ENCODE results near the gene TNFRSF14.

Gene TNFRSF14

DNA sequence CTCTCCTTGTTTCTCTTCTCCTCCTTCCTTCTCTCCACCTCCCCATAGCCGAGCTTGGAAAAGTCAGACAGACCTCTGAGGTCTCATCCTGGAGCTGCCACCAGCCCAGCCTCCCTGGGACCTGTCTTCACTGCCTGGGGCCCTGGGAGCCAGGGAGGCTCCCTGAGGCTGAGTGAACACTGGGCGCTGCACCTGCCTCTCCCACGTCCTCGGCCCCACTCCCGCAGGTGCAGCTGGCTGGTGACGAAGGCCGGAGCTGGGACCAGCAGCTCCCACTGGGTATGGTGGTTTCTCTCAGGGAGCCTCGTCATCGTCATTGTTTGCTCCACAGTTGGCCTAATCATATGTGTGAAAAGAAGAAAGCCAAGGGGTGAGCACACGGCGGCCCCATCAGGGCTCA lies 5.3 kb downstream of the TNFRSF14 start:
- TF ChIP-seq GATA3 (IDR thresholded peaks at IDR 0.05; ENCODE audit: low read depth, low read length), result no peak
- TF ChIP-seq GATA2 (IDR thresholded peaks at IDR 0.05; ENCODE audit: low read depth, low read length), result no peak

DNA sequence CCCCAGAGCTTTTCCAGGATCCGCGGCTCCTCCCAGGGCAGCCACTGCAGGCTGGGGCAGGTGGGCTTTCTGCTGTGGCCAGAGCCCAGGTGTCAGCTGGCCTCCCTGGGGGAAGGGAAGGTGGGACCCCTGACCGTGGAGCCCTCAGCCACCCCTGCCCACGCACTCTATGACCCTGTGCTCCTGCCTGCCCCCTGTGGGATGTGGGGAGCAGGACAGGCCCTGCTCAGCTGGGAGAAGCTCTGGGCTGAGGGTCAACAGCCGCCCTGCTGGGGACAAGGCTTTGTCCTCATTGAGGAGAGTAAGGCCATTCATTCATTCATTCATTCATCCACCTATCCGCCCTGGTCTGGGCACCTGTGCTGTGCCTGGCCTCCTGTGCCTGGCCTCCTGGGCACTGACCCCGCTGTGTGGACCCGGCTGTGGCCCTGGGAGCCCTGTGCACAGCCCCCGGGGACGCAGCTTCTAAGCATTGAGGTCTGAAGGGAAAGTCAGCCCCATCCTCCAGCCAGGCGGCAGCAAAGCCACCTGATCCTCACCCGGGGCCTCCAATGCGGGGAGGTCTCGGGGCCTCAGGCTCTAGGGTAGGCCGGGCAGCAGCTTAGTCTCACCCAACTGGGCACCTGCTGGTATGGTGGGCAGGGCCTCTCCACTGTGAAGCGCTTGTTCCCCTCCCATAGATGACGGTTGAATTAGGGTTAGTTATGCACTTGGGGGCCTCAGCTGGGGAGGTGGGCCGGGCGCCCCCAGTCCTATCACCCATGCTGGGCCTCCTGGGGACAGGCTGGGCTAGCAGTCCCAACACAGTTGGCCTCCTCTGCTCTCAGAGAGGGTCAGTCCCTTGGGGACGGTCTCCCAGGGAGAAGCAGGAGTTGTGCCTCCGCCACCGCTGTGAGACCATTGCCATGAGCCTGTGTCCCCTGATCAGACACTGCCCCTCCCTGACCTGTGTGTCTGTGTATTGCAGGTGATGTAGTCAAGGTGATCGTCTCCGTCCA lies 6.0 kb downstream of the TNFRSF14 start:
- TF ChIP-seq GATA3 (IDR thresholded peaks at IDR 0.05; ENCODE audit: low read depth, low read length), result no peak
- no peak for TF ChIP-seq GATA2 (IDR thresholded peaks at IDR 0.05; ENCODE audit: low read depth, low read length)

DNA sequence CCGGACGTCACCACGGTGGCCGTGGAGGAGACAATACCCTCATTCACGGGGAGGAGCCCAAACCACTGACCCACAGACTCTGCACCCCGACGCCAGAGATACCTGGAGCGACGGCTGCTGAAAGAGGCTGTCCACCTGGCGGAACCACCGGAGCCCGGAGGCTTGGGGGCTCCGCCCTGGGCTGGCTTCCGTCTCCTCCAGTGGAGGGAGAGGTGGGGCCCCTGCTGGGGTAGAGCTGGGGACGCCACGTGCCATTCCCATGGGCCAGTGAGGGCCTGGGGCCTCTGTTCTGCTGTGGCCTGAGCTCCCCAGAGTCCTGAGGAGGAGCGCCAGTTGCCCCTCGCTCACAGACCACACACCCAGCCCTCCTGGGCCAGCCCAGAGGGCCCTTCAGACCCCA lies 7.0 kb downstream of the TNFRSF14 start:
- TF ChIP-seq GATA2 (IDR thresholded peaks at IDR 0.05; ENCODE audit: low read depth, low read length) (no peak), GATA3 (IDR thresholded peaks at IDR 0.05; ENCODE audit: low read depth, low read length) (no peak)

DNA sequence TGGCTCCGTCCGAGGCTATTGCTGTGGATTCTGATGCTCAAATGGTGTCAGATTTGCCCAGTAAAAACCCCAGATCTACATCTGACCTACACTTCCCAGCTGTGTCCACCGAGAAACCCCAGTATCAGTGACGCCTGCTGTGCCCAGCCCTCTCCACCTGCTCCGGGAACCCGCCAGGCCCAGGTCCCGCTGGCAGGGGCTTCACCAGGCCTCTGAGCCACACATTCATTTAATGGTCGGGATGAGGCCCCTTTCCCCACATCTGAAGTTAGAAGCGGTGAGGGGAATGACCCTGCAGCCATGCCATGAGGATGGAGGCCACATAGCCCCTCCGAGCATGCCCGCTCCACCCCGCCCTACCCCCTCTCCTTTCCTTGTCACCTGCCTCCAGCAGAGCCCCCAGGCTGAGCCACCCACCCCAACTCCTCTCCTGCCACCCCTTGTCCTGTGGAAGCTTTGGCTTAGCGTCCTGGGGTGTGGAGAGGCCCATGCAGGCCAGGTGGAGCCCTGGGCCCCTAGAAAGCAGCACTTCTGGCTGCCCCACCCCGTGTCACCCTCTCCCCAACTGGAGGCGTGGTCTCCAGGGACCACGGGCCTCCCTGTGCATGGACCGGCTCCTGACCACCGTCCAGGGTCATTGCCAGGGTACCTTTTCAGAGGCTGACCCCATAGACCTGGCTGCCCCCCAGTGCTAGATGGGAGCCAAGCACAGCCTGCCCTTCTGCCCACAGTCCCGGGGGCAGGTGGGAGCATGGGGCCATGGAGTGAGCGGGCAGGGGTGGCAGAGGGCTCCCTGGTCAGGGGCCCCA lies 8.0 kb downstream of the TNFRSF14 start:
- TF ChIP-seq GATA2 (IDR thresholded peaks at IDR 0.05; ENCODE audit: low read depth, low read length) (no peak), GATA3 (IDR thresholded peaks at IDR 0.05; ENCODE audit: low read depth, low read length) (no peak)

DNA sequence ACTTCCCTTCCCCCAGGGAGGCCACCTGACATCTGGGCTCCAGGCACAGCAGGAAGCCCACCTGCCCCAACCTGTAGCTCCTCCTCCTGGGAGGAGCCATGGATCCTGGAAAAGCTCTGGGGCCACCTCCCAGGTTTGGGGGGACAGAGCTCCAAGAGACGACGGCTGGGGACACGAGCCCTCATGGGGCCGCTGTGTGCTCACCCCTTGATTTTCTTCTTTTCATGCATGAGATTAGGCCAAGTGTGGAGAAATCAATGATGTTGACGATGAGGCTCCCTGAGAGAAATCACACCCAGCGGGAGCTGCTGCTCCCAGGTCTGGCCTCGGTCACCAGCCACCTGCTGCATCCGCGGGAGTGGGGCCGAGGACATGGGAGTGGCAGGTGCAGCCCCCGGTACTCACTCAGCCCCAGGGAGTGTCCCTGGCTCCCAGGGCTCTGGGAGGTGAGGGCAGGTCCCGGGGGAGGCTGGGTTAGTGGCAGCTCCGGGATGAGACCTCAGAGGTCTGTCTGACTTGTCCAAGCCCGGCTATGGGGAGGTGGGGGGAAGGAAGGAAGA lies 8.7 kb downstream of the TNFRSF14 start:
- TF ChIP-seq GATA2 (IDR thresholded peaks at IDR 0.05; ENCODE audit: low read depth, low read length) (no peak), GATA3 (IDR thresholded peaks at IDR 0.05; ENCODE audit: low read depth, low read length) (no peak)

DNA sequence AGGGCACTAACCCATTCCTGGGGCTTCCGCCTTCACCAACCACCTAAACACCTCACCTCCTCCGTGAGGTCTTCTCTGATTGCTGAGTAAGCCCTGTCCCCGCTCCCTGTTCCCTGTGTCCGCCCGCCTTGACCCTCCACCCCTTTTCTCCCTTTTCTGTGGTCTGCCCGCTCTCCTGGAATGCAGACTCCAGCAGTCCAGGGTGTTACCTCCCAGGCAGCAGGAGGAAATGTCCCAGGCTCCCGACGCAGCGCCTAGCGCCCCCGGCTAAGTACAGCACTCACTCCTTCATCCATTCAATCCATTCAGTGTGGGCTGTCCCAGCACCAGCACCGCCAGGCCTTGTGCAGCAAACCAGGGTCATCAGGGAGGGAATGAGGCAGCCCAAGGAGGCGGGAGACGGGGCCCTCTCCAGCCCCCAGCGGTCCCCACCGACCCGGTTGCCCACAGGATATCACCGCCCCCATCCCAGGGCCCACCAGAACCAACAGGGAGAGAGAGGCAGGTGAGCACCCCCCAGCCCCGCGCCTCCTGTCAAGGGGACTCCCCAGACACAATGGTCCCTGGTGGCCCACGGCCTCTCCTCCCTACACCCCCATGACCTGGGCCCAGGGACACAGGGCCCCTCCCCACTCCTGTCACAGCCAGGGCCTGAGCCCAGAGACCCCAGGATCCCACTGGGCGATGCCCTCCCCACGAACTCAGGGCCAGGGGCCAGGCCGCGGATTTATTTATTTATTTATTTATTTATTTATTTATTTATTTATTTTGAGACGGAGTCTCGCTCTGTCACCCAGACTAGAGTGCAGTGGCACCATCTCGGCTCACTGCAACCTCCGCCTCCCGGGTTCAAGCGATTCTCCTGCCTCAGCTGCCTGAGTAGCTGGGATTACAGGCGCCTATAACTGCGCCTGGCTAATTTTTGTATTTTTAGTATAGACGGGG lies 10.2 kb downstream of the TNFRSF14 start:
- no peak for TF ChIP-seq GATA2 (IDR thresholded peaks at IDR 0.05; ENCODE audit: low read depth, low read length)
- TF ChIP-seq GATA3 (IDR thresholded peaks at IDR 0.05; ENCODE audit: low read depth, low read length), result no peak

DNA sequence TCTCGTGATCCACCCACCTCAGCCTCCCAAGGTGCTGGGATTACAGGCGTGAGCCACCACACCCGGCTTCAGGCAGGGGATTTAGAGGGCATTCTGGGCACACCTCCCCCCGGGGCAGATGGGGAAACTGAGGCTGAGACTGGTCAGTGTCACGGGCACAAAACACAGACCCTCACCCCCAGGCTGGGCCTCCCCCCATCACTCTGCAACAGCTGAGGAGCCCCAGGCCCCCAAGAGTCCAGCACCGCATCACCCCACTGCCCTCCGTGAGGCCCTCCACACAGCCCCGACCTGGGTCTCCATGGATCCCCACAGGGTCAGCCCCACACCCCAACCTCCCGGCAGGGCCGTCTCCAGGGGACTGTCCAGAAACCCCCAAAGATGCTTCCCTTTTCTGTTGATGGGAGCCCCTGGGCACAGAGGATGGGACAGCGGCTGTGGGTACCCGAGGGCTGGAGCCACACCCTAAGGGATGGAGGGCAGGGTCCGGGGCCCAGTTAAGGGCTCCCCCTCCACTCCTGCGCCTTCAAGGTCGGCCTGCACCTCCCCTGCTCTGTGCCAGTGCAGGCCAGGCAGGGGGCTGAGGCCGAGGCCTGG lies 11.0 kb downstream of the TNFRSF14 start:
- TF ChIP-seq GATA2 (IDR thresholded peaks at IDR 0.05; ENCODE audit: low read depth, low read length) (no peak), GATA3 (IDR thresholded peaks at IDR 0.05; ENCODE audit: low read depth, low read length) (no peak)

DNA sequence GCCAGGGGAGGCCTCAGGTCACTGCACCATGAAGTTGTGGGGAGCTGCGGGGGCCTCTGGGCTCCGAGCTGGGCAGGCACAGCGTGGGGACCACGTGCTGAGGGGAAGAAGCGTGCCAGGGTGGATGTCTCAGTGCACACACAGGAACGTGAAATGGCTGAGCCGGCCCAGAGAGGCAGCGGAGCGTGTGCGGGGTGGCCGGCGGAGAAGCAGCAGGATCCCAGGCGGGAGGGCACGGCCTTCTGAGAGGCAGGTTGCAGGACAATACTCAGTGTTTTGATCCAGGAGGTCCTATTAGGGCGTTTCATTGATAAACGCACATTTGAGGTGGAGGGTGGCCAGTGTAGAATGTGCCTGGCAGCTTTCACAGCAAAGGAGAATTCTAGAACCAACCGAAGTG lies 12.9 kb downstream of the TNFRSF14 start:
- TF ChIP-seq GATA3 (IDR thresholded peaks at IDR 0.05; ENCODE audit: low read depth, low read length) (no peak), GATA2 (IDR thresholded peaks at IDR 0.05; ENCODE audit: low read depth, low read length) (no peak)

DNA sequence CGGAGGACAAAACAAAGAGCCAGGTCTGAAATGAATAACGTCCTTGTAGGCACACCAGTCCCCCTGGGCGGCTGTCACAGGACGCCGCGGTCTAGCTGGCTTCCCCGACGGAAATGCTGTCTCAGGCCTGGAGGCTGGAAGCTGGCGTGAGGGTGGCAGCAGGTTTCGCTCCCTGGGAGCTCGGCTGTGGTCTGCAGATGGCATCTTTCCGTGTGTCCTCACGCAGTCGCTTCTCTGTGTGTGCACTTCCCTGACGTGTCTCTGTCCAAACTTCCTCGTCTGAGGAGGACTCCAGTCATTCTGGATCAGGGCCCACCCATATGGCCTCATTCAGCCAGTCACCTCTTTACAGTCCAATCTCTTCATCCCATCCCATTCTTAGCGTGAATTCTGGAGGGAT lies 14.2 kb downstream of the TNFRSF14 start:
- TF ChIP-seq GATA3 (IDR thresholded peaks at IDR 0.05; ENCODE audit: low read depth, low read length) (no peak), GATA2 (IDR thresholded peaks at IDR 0.05; ENCODE audit: low read depth, low read length) (no peak)

DNA sequence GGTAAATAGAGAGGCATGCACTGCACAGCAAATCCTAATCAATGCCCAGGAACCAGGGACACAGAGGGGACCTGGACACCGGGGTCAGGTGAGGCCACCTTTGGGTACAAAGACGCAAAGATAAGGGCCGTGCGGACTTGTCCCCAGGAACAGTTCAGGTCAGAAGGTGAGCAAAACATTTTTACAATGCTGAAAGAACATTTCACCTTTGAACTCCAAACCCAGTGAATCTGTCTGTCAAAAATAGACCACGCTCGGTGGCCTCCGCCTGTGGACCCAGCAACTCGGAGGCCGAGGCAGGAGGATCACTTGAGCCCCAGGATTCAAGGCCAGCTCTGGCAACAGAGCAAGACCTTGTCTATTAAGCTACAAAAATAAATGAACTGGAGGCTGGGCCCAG lies 15.2 kb downstream of the TNFRSF14 start:
- no peak for TF ChIP-seq GATA3 (IDR thresholded peaks at IDR 0.05; ENCODE audit: low read depth, low read length)
- TF ChIP-seq GATA2 (IDR thresholded peaks at IDR 0.05; ENCODE audit: low read depth, low read length), result no peak

DNA sequence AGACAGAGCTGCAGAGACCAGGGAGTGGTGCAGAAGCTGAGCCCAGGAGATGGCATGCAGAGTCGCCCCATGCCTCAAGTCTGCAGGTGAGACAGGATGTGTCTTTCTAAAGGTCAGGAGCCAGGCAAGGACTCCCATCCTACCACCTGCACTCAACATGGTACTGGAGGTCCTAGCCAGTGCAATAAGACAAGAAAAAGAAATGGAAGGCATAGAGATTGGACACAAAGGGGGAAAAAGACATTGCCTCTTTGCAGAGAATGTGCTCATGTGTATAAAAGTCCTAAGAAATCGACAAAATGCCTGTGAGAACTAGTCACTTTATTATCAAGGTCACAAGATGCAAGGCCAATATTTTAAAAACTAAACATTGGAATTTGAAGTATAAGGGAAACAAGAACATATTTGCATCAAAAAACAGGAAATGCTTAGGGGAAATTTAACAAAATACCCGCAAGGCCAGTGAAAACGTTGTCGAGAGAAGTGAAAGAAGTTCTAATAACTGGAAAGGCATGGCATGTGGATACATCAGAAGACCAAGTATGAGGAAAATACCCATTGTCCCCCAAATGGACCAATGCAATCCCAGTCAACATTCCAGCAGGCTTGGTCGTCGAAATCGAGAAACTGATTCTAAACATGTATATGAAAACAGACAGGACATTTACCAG lies 17.2 kb downstream of the TNFRSF14 start:
- TF ChIP-seq GATA3 (IDR thresholded peaks at IDR 0.05; ENCODE audit: low read depth, low read length), result no peak
- TF ChIP-seq GATA2 (IDR thresholded peaks at IDR 0.05; ENCODE audit: low read depth, low read length), result no peak

DNA sequence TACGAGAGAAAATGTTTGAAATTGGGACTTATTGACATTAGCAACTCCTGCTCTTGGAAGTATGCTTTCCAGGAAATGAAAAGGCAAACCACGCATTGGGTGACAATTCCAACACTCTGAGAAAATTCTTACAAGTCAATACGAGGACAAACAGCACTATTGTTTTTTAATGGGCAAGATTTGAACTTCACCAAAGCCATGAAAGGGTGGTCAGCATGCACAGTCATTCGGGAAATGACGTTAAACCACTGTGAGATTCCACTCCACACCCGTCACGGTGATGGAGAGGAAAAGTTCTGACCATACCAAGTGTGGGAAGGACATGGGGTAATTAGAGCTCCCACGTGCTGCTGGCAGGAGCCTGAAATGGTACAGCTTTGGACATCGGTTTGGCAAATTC lies 18.2 kb downstream of the TNFRSF14 start:
- TF ChIP-seq GATA3 (IDR thresholded peaks at IDR 0.05; ENCODE audit: low read depth, low read length), result no peak
- TF ChIP-seq GATA2 (IDR thresholded peaks at IDR 0.05; ENCODE audit: low read depth, low read length), result no peak
